PC-3 (cell line): Measurements from ENCODE around the gene CYP2S1.

ENCODE experiments used
- CTCF ChIP-seq: fragments of 300-600 bp; sonication (generic); conservative IDR thresholded peaks from 2 replicates; pipeline ENCODE4 v1.5.1; 2017; ENCODE audit warnings: antibody characterized with exemption, low read depth, mild to moderate bottlenecking, low read length
- EZH2phosphoT487 ChIP-seq: fragments of 300-600 bp; sonication (generic); IDR thresholded peaks from 2 replicates; pipeline ENCODE4 v1.6.1; 2018; ENCODE audit warnings: mild to moderate bottlenecking, antibody characterized with exemption, low read length, borderline replicate concordance

- TF ChIP-seq CTCF (no peak; the same call in 1 of the 2 replicates), EZH2phosphoT487 (no peak)
These were observed 13.0 kb downstream of the CYP2S1 start for GRCh38 chr19:41205995-41206394.
